GM06990 (cell line): Measurements from ENCODE around the gene PIP.
"Not testable (repeated sequence)": the region's sequence is repeated elsewhere in the genome, so short reads cannot be mapped to it uniquely, and the experiment has no call there.

ENCODE experiments used
- DNase-seq: peaks from one replicate; pipeline ENCODE4 v3.0.0-alpha.2; 2011; ENCODE audit not compliant: insufficient read length; ENCODE audit errors: extremely low read depth
- H3K27me3 ChIP-seq: replicated peaks from 2 replicates; pipeline ENCODE4 v1.6.0; 2011; ENCODE audit warnings: low read length; ENCODE audit not compliant: control insufficient read depth, insufficient read depth
- H3K36me3 ChIP-seq: 2 replicates; pipeline ENCODE4 v1.5.1; 2011; ENCODE audit warnings: low read length; ENCODE audit not compliant: control insufficient read depth, insufficient read depth
- H3K4me3 ChIP-seq: replicated peaks from 2 replicates; pipeline ENCODE4 v1.5.1; 2011; ENCODE audit warnings: low read depth, mild to moderate bottlenecking, control low read depth, low read length
- CTCF ChIP-seq: IDR thresholded peaks from 2 replicates; pipeline ENCODE4 v1.5.1; 2011; ENCODE audit warnings: low read length, control low read depth, mild to moderate bottlenecking, inconsistent platforms; ENCODE audit not compliant: insufficient read depth, poor library complexity, severe bottlenecking

PIP gene

GRCh38 chr7:143131781-143132180 lies at the start of gene PIP:
TSS of gene PIP (plus strand) at chr7:143132077. CDS start at chr7:143132117, 40 bp downstream.
- no peak within 1 kb of the TSS for H3K4me3 ChIP-seq
- no peak for TF ChIP-seq CTCF
- H3K36me3 ChIP-seq = no peaks in the 10 kb centered on the region
- no peaks in the 10 kb centered on the region for H3K27me3 ChIP-seq
- no peak for DNase-seq

- peak; percentile 3 for DNase-seq
- H3K27me3 ChIP-seq = no peaks in the 10 kb centered on the region
- no peak for TF ChIP-seq CTCF
- no peak overlapping the region for H3K4me3 ChIP-seq
- H3K36me3 ChIP-seq = no peaks in the 10 kb centered on the region
Measured at GRCh38 chr7:143085109-143085508, 46.8 kb upstream of the PIP start.

- H3K36me3 ChIP-seq, H3K4me3 ChIP-seq, DNase-seq, H3K27me3 ChIP-seq: not testable (repeated sequence)
Measured at GRCh38 chr7:143085610-143086009, 46.3 kb upstream of the PIP start.

- not testable (repeated sequence) for H3K27me3 ChIP-seq, H3K36me3 ChIP-seq, DNase-seq, H3K4me3 ChIP-seq
Measured at GRCh38 chr7:143088549-143089231, 43.2 kb upstream of the PIP start.

- no peak for DNase-seq
- TF ChIP-seq CTCF = no peak
- H3K4me3 ChIP-seq = no peak overlapping the region
- no peaks in the 10 kb centered on the region for H3K36me3 ChIP-seq
- H3K27me3 ChIP-seq = no peaks in the 10 kb centered on the region
Measured at GRCh38 chr7:143096146-143096545, 35.7 kb upstream of the PIP start.

- H3K36me3 ChIP-seq, H3K27me3 ChIP-seq, DNase-seq, H3K4me3 ChIP-seq: not testable (repeated sequence)
Measured at GRCh38 chr7:143099579-143099978, 32.3 kb upstream of the PIP start.

- Histone ChIP-seq H3K36me3 (no peaks in the 10 kb centered on the region), H3K27me3 (no peaks in the 10 kb centered on the region), H3K4me3 (no peak overlapping the region)
- no peak for TF ChIP-seq CTCF
- DNase-seq = no peak
Measured at GRCh38 chr7:143104759-143105158, 27.1 kb upstream of the PIP start.

- H3K27me3 ChIP-seq, H3K36me3 ChIP-seq, H3K4me3 ChIP-seq, DNase-seq: not testable (repeated sequence)
Measured at GRCh38 chr7:143108019-143108418, 23.9 kb upstream of the PIP start.
